ENCODE results near the gene RHBDF2. TPM values are rescaled to one million over a fixed set of nuclear protein-coding genes. Genes with fewer than 3 reads are reported as not detected.

The RHBDF2 gene
- total RNA-seq, 1 donor = 1.4 TPM

- DNase-seq (ENCODE audit: low read depth) = peak; percentile 76
- H3K4me3 ChIP-seq (ENCODE audit: low read depth, low read length) = peak within 1 kb of the TSS; percentile 80
- peak; percentile 36 for TF ChIP-seq CTCF (IDR thresholded peaks at IDR 0.05; ENCODE audit: insufficient read depth, low read length)
Measured at GRCh38 chr17:76452660-76453430, 48.4 kb downstream of the RHBDF2 start, which contains the start of gene UBE2O. Gene UBE2O (minus strand): TSS chr17:76453152. CDS start chr17:76453141, 11 bp downstream.

GRCh38 chr17:76452127-76452659, 49.0 kb downstream of the RHBDF2 start:
- H3K4me3 ChIP-seq (ENCODE audit: low read depth, low read length) = peak overlapping the region; percentile 80
- no peak for TF ChIP-seq CTCF (IDR thresholded peaks at IDR 0.05; ENCODE audit: insufficient read depth, low read length)
- no peak for DNase-seq (ENCODE audit: low read depth)

- DNase-seq (ENCODE audit: low read depth) = no peak
- no peak for TF ChIP-seq CTCF (IDR thresholded peaks at IDR 0.05; ENCODE audit: insufficient read depth, low read length)
- H3K4me3 ChIP-seq (ENCODE audit: low read depth, low read length) = peak overlapping the region; percentile 80
Measured at GRCh38 chr17:76451506-76451905, 49.7 kb downstream of the RHBDF2 start.

GRCh38 chr17:76449126-76449525, 52.1 kb downstream of the RHBDF2 start:
- no peak for TF ChIP-seq CTCF (IDR thresholded peaks at IDR 0.05; ENCODE audit: insufficient read depth, low read length)
- H3K4me3 ChIP-seq (ENCODE audit: low read depth, low read length) = no peak overlapping the region
- DNase-seq (ENCODE audit: low read depth) = peak; percentile 59

- TF ChIP-seq CTCF (IDR thresholded peaks at IDR 0.05; ENCODE audit: insufficient read depth, low read length) = no peak
- peak; percentile 43 for DNase-seq (ENCODE audit: low read depth)
- H3K4me3 ChIP-seq (ENCODE audit: low read depth, low read length) = no peak overlapping the region
Measured at GRCh38 chr17:76447931-76448652, 53.1 kb downstream of the RHBDF2 start.

GRCh38 chr17:76446449-76447231, 54.6 kb downstream of the RHBDF2 start:
- peak; percentile 78 for DNase-seq (ENCODE audit: low read depth)
- TF ChIP-seq CTCF (IDR thresholded peaks at IDR 0.05; ENCODE audit: insufficient read depth, low read length) = no peak
- peak overlapping the region; percentile 29 for H3K4me3 ChIP-seq (ENCODE audit: low read depth, low read length)

All from fibroblast of the aortic adventitia (primary cell).